ENCODE data around the gene TBC1D16. TPM values are rescaled to one million over a fixed set of nuclear protein-coding genes. Genes with fewer than 3 reads are reported as not detected.

The TBC1D16 gene
- polyA plus RNA-seq, 1 experiment, result 9.0 TPM

- ChIA-PET POLR2A (no interaction called here), CTCF (interaction anchor here (1.0 to 1.3 kb wide), 2 partner anchors 15 to 78 kb away, joined by 3 to 4 read pairs; partner anchors contain the start of gene GAA)
- Histone ChIP-seq H3K27me3 (ENCODE audit: control insufficient read depth, insufficient read depth, low read length) (no peaks in the 10 kb centered on the region), H3K4me3 (ENCODE audit: low read depth, low read length) (no peak overlapping the region), H3K36me3 (ENCODE audit: control insufficient read depth, insufficient read depth, low read length) (peaks cover 1% of the 10 kb centered on the region; the same call in 1 of the 2 replicates)
- no peak for DNase-seq (ENCODE audit: low read depth)
- TF ChIP-seq CTCF (IDR thresholded peaks at IDR 0.05; ENCODE audit: insufficient read depth, low read depth, low read length), result no peak
Observed at GRCh38 chr17:80023481-80024205, 12.0 kb downstream of the TBC1D16 start.

GRCh38 chr17:80021600-80021999, 14.1 kb downstream of the TBC1D16 start:
- Histone ChIP-seq H3K27me3 (ENCODE audit: control insufficient read depth, insufficient read depth, low read length) (no peaks in the 10 kb centered on the region), H3K4me3 (ENCODE audit: low read depth, low read length) (no peak overlapping the region), H3K36me3 (ENCODE audit: control insufficient read depth, insufficient read depth, low read length) (peaks cover 1% of the 10 kb centered on the region; the same call in 1 of the 2 replicates)
- DNase-seq (ENCODE audit: low read depth), result no peak
- ChIA-PET CTCF (interaction anchor here (2.6 kb wide), 1 partner anchor 13 kb away, joined by 22 read pairs; no protein-coding TSS in a partner anchor), POLR2A (no interaction called here)
- no peak for TF ChIP-seq CTCF (IDR thresholded peaks at IDR 0.05; ENCODE audit: insufficient read depth, low read depth, low read length)

GRCh38 chr17:80018917-80019651, 16.6 kb downstream of the TBC1D16 start:
- ChIA-PET CTCF (interaction anchor here (5.6 kb wide), 1 partner anchor 12 kb away, joined by 47 read pairs; no protein-coding TSS in a partner anchor), POLR2A (no interaction called here)
- DNase-seq (ENCODE audit: low read depth), result no peak
- H3K27me3 ChIP-seq (ENCODE audit: control insufficient read depth, insufficient read depth, low read length), result no peaks in the 10 kb centered on the region
- H3K4me3 ChIP-seq (ENCODE audit: low read depth, low read length), result no peak overlapping the region
- no peak for TF ChIP-seq CTCF (IDR thresholded peaks at IDR 0.05; ENCODE audit: insufficient read depth, low read depth, low read length)
- H3K36me3 ChIP-seq (ENCODE audit: control insufficient read depth, insufficient read depth, low read length), result no peaks in the 10 kb centered on the region; the same call in 1 of the 2 replicates

GRCh38 chr17:80017226-80018010, 18.3 kb downstream of the TBC1D16 start:
- ChIA-PET POLR2A (no interaction called here), CTCF (interaction anchor here (1.6 to 5.6 kb wide), 3 partner anchors 9 to 65 kb away, joined by 3 to 47 read pairs (median 7); no protein-coding TSS in a partner anchor)
- Histone ChIP-seq H3K27me3 (ENCODE audit: control insufficient read depth, insufficient read depth, low read length) (no peaks in the 10 kb centered on the region), H3K4me3 (ENCODE audit: low read depth, low read length) (no peak overlapping the region), H3K36me3 (ENCODE audit: control insufficient read depth, insufficient read depth, low read length) (no peaks in the 10 kb centered on the region)
- no peak for DNase-seq (ENCODE audit: low read depth)
- no peak for TF ChIP-seq CTCF (IDR thresholded peaks at IDR 0.05; ENCODE audit: insufficient read depth, low read depth, low read length)
